HG03469 (cell line): ENCODE measurements around the gene CATSPER1.
"Not testable (repeated sequence)": the region's sequence is repeated elsewhere in the genome, so short reads cannot be mapped to it uniquely, and the experiment has no call there.

Experiments
- ATAC-seq: cut with Tn5 transposase; IDR thresholded peaks from one replicate; pipeline ENCODE4 v1.9.1; 2021; ENCODE audit warnings: mild to moderate bottlenecking, moderate library complexity, moderate number of reproducible peaks; ENCODE audit not compliant: unreplicated experiment

CATSPER1 gene

GRCh38 chr11:66051766-66052663 is 25.7 kb upstream of the CATSPER1 start, which contains the start of gene SF3B2:
Gene SF3B2 (plus strand): TSS chr11:66052364. CDS start chr11:66052385, 21 bp downstream.
- peak; percentile 85 for ATAC-seq

DNA sequence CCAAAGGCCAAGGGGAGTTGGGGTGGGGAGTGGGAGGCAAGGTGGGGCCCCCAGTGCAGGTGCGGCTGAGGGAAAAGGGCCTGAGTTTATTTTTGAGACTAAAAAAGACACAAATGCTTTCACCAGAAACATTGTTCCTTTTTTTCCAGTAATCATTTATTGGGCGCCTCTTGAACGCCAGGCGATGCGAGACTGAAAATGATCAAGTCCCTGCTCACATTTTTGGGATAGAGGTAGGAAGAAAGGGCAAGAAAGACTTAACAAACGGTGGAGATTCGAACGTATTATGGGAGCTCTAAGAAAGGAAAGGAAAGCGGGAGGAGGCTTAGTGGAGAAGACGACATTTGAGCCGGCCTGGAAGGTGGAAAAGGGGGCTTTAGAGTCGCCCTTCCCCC is 25.1 kb upstream of the CATSPER1 start:
- ATAC-seq, result no peak

DNA sequence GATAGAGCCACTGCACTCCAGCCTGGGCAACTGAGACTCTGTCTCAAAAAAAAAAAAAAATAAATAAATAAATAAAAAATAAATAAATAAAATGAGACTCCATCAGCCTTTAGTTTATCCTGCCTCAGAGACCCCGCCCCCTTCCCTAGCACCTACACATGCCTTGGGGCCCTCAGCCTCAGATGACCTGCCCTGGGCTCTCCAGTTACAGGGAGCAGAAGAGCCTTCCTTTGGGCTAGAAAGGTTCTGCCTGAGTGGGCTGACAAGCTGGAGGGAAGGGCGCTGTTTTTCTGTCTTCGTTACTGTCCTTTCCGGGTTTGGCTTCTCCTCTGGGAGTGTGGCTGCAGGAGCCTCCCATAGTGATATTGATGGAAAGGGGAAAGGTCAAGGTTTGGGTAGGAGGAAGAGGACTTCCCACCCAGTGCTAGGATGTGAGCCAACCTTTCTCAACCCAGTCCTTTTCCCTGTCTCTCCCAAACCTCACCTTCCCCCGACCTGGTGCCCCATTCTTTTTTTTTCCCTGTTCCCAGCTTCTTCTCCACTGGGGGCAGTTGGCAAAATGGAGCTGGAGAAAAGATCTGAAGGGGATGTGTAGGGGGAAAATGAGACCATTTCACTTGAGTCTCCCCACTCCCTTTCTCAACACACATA is 24.4 kb upstream of the CATSPER1 start:
- no peak for ATAC-seq

DNA sequence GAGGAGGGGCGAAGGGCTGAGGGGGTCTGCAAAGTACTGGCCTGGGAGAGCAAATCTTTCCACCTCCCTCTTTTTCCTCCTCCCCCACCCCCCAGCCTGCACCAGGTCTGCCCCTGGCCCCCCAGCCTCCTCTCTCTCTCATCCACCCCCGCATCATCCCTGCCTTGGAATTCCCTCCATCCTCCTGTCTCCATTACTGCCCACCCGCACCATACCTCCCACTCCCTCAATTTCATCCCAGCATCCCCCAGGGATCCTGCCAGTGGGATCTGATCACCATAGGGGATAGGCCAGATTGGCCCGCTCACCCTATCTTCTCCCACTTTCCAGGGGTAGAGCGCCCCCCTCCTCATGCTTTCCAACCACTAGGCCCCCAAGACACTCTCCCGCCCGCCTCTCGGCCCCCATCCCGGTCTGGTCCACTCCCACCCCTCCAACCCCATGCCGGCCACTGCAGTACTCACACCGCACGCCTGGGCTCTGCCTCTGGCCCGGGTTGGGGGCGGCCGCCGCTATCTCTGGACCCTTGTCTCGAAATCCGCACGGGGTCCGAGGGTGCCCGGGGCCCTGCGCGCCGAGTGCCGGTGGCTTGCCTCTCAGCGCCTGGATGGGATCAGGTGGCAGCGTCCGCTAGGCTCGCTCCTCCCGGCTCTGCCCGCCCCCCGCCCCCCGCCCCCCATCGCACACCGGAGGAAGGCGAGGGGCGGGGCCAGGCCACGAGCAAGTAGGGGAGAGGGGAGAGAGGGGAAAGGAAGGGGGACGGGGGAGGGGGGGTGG is 22.5 kb upstream of the CATSPER1 start, which contains the start of gene GAL3ST3:
TSS of gene GAL3ST3 (minus strand) at position 615 of the 777 bp plus-strand sequence. CDS start 3,746 bp downstream, outside the sequence.
- ATAC-seq, result no peak

DNA sequence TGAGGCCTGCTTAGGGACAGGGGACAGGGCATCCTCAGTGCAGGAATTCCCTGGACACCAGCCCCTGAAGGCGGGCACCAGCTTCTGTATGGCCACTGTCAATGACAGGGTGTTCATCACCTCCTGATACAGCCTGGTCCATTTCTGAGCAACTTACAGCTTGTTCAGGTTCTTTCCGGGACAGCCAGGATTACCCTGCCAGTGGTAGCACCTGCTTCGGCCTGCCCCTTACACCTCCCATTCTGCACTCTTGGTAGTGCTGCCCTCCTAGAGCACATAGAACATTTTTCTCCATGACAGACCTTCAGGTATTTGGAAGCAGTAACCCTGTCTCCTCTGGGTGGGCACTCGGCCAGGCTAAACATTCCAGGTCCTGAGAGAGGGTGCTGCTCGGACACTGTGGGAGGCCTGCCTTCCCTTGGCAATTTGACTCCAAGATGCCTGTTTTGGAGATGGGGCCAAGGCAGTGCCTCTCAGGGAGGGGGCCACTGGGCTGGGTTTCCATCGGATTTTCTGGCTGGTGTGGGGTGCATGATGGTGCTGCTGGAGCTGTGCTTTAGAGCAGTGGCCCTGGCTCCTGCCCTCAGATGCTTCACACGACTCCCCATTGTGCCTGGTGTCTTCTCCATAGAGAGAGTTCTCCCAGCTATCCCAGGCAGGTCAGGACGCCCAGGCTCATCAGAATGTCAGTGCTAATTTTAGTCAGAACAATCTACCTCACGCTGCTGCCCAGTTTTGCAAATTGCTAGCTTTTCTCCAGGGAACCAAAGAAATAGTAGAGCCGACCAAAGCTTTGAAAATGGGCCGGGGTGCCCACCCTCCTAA is 21.5 kb upstream of the CATSPER1 start:
- ATAC-seq, result no peak

DNA sequence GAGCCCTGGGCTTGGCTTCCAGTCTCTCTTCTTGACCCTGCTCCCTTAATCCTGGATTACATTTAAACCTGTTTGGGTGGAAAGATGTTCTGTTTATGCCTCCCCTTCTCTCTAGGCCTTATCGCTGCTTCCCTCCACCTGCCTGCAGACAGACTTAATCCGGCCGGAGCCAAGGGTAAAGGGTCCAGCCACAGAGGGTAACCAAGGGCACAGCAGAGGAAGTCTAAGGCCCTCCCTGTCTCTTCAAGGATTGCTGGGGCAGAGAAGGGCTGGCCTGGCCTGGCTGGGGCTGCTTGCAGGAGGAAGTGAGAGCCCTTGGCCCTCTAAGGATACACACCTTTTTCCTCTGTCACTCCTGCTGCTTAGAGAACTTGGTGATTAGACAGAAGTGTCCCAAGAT is 20.6 kb upstream of the CATSPER1 start:
- no peak for ATAC-seq

GRCh38 chr11:66045177-66045639 is 18.9 kb upstream of the CATSPER1 start:
- ATAC-seq, result no peak

GRCh38 chr11:66044757-66045156 is 18.5 kb upstream of the CATSPER1 start:
- no peak for ATAC-seq

DNA sequence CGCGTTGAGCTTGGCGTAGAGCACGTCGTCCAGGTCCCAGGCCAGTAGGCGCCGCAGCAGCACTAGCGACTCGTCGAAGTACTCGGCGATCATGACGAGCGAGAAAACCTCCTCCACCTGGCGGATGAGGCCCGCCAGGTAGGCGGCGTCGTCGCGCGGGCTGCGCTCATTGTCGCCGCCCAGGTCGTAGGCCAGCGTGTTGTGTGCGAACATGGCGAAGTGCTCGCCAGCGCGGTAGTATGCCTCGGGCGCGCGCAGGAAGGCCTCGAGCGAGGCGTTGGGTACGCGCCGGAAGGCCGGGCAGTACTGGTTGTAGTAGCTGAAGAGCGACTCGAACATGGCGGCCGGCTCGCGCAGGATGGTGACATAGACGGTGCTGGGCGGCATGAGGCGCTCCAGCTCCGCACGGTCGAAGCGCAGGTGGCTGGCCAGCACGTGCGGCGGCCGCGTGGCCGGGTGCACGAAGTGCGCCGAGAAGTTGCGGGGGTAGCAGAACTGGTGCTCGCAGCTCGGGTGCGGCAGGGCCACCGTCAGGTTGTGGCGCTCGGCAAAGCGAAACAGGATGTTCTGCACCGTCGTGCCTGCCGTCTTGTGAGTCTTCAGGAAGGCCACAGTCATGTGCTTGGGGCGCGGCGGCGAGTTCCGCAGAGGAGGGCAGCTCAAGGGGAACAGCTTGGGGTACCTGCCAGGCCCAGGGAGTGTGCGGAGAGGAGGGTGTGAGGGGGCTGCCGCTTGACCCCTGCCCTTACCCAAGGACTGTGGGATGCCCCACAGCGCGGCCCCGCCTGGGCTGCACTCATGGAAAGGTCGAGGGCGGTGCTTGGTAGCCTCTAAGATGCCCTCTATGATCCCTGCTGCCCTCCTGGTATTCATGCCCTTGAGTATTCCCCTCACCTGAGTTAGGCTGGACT is 17.0 kb upstream of the CATSPER1 start:
- no peak for ATAC-seq

GRCh38 chr11:66042227-66042995 is 16.1 kb upstream of the CATSPER1 start:
- no peak for ATAC-seq

DNA sequence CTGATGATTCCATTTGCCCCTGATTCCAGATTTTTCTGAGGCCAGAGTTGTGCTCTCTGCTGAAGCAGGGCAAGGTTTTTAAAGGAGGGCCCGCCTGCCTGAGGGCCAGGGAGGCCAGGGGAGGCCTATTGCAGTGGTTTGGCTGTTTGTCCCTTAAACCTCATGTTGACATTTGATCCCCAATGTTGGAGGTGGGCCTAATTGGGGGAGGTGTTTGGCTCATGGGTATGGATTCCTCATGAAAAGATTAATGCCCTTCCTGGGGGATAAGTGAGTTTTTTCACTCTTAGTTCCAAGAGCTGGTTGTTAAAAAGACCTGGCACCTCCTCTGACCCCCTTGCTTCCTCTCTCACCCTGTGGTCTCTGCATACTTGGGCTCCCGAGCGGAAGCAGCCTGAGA is 13.5 kb upstream of the CATSPER1 start:
- no peak for ATAC-seq

DNA sequence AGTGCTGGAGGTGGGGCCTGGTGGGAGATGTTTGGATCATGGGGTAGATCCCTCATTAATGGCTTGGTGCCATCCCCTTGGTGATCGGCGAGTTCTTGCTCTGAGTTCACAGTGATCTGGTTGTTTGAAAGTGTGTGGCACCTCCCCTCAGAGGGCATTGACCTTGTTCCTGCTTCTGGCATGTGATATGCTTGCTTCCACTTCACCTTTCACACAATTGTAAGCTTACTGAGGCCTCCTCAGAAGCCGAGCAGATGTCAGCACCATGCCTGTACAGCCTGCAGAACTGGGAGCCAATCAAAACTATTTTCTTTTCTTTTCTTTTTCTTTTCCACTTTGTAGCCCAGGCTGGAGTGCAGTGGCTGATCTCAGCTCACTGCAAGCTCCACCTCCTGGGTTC is 11.0 kb upstream of the CATSPER1 start:
- ATAC-seq, result no peak

DNA sequence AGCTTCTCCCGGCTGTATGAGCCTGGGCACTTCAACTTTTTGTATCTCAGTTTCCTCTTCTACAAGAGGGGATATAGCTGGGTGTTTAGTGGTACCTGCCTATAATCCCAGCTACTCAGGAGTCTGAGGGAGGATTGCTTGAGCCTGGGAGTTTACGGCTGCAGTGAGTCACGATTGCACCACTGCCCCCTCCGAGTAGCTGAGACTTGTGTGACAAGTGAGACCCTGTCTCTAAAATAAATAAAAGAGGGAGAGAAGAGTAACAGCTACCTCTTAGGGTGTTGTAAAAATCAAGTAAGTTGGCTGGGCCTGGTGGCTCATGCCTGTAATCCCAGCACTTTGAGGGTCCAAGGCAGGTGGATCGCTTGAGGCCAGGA is 10.0 kb upstream of the CATSPER1 start:
- ATAC-seq, result no peak

DNA sequence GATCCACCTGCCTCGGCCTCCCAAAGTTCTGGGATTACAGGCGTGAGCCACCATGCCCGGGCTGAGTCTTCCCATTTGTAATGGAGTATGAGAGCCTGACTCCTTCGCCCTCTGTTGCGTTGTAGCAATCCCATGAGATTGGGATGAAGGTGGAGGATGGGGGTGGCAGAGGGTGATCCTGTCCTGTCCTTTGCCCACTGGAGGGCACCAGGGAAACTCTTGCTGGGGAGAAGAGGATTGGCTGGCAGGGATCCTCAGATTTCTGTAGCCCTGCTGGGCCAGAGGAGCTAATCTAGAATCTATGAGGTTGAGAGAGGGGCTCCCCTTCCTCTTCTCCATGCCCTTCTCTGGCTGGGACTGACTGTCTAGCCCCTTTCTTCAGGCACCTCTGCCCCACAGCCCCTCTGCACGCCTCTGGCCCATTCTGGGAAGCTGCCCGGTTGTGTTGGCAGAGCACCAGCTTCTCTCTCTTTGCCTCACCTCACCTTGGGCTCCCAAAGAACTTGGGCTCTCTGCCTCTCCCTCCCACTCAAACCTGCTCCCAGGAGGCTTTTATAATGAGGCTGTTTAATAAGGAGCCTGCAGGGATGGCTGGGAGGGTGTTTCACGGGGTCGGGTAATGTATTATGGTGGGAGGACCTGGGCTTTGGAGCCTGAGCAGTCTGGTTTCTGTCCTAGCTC is 9.5 kb upstream of the CATSPER1 start:
- no peak for ATAC-seq

DNA sequence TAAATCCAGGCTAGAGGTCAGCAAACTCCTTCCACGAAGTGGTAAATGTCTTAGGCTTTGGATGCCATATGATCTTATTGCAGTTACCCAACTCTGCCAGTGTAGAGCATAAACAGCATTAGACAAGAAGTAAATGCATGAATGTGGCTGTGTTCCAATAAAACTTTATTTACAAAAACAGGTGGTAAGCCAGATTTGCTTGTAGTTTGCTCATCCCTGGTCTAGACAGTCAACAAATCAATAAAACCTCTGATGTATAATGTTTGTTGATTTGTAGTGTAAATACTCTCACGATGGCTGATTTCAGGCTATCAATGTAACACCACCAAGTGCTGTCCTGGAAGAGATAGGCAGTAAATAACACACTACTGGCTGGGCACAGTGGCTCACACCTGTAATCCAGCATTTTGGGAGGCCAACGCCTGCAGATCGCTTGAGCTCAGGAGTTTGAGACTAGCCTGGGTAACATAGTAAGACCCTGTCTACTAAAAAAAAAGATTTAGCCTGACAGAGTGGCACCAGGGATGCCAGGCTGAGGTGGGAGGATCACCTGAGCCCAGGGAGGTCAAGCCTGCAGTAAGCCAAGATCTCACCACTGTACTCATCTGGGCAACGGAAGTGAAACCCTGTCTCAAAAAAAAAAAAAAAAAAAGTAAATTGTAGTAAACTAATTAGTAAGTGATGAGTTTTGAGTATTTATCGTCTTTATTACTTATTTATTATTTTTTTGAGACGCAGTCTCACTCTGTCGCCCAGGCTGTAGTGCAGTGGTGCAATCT is 6.9 kb upstream of the CATSPER1 start:
- no peak for ATAC-seq

- ATAC-seq, result not testable (repeated sequence)
These were observed 3.2 kb downstream of the CATSPER1 start for GRCh38 chr11:66023186-66023440.

GRCh38 chr11:66022401-66023185 is 3.7 kb downstream of the CATSPER1 start:
- ATAC-seq, result no peak
